GM23338 (cell line): ENCODE results near the gene VAMP3. TPM values are rescaled to one million over a fixed set of nuclear protein-coding genes. Genes with fewer than 3 reads are reported as not detected.

Source experiments
- ATAC-seq: fragments of 200-7000 bp; cut with Tn5 transposase; 3 replicates; pipeline ENCODE4 v1.9.1; 2020
- DNase-seq: peaks from one replicate; pipeline ENCODE4 v3.0.0-alpha.2; 2015; ENCODE audit warnings: low spot score
- H2AFZ ChIP-seq: fragments of 200-600 bp; sonication (generic); 2 replicates; pipeline ENCODE4 v1.8.0; 2016; ENCODE audit warnings: antibody characterized with exemption, mild to moderate bottlenecking, moderate library complexity
- H3F3A ChIP-seq: fragments of 200-600 bp; sonication (generic); replicated peaks from 2 replicates; pipeline ENCODE4 v1.8.0; 2017; ENCODE audit warnings: antibody characterized with exemption, mixed run types, low read depth
- H3K27ac ChIP-seq: fragments of 200-600 bp; sonication (generic); 2 replicates; pipeline ENCODE4 v1.6.1; 2016; ENCODE audit warnings: low read depth
- H3K27me3 ChIP-seq: fragments of 200-600 bp; sonication (generic); 2 replicates; pipeline ENCODE4 v1.8.0; 2016; ENCODE audit warnings: mild to moderate bottlenecking, mixed run types, moderate library complexity; ENCODE audit not compliant: insufficient read depth
- H3K36me3 ChIP-seq: fragments of 200-600 bp; sonication (generic); 2 replicates; pipeline ENCODE4 v1.8.0; 2016; ENCODE audit warnings: mild to moderate bottlenecking; ENCODE audit not compliant: insufficient read depth
- H3K4me1 ChIP-seq: fragments of 200-600 bp; sonication (generic); 2 replicates; pipeline ENCODE4 v1.8.0; 2016; ENCODE audit warnings: mild to moderate bottlenecking, moderate library complexity; ENCODE audit not compliant: insufficient read depth
- H3K4me2 ChIP-seq: fragments of 200-600 bp; sonication (generic); 2 replicates; pipeline ENCODE4 v1.7.1; 2017; ENCODE audit warnings: mixed run types
- H3K4me3 ChIP-seq: fragments of 200-600 bp; sonication (generic); 2 replicates; pipeline ENCODE4 v1.6.1; 2016; ENCODE audit warnings: mixed run types
- H3K79me2 ChIP-seq: fragments of 200-600 bp; sonication (generic); replicated peaks from 2 replicates; pipeline ENCODE4 v1.8.0; 2017; ENCODE audit warnings: mild to moderate bottlenecking; ENCODE audit not compliant: insufficient read depth
- H3K9me2 ChIP-seq: fragments of 200-600 bp; sonication (generic); 2 replicates; pipeline ENCODE4 v1.8.0; 2017; ENCODE audit not compliant: insufficient read depth
- H4K20me1 ChIP-seq: fragments of 200-600 bp; sonication (generic); replicated peaks from 2 replicates; pipeline ENCODE4 v1.8.0; 2017; ENCODE audit warnings: mild to moderate bottlenecking; ENCODE audit not compliant: insufficient read depth
- H3K27ac Mint-ChIP-seq: 2 replicates; pipeline ENCODE4 v1.8.0; 2020; ENCODE audit warnings: inconsistent platforms, mild to moderate bottlenecking, moderate library complexity, mixed read lengths
- H3K27me3 Mint-ChIP-seq: 3 replicates; pipeline ENCODE4 v1.8.0; 2022; ENCODE audit warnings: low read depth, mild to moderate bottlenecking, moderate library complexity, mixed read lengths, inconsistent platforms; ENCODE audit not compliant: insufficient read depth, poor library complexity
- H3K36me3 Mint-ChIP-seq: 3 replicates; pipeline ENCODE4 v1.8.0; 2021; ENCODE audit warnings: low read depth, mild to moderate bottlenecking, inconsistent platforms, moderate library complexity, mixed read lengths
- H3K4me1 Mint-ChIP-seq: 3 replicates; pipeline ENCODE4 v1.8.0; 2020; ENCODE audit warnings: mild to moderate bottlenecking, inconsistent platforms, mixed read lengths
- H3K4me3 Mint-ChIP-seq: 3 replicates; pipeline ENCODE4 v1.8.0; 2021; ENCODE audit warnings: moderate library complexity, mild to moderate bottlenecking, inconsistent platforms, mixed read lengths
- H3K9me3 Mint-ChIP-seq: 3 replicates; pipeline ENCODE4 v1.8.0; 2020; ENCODE audit warnings: moderate library complexity, mild to moderate bottlenecking, inconsistent platforms, mixed read lengths
- CREB1 ChIP-seq: fragments of 250-450 bp; sonication (Bioruptor Pico); IDR thresholded peaks from 2 replicates; pipeline ENCODE4 v1.5.0; 2020; ENCODE audit warnings: low read depth, mild to moderate bottlenecking, moderate library complexity
- CTCF ChIP-seq, 2 experiments: fragments of 200-600 bp in 1 of 2; sonication (generic) in 1 of 2; conservative IDR thresholded peaks; 2 replicates each; pipeline versions ENCODE4 v1.5.1 to v1.6.1; 2016 to 2017; ENCODE audit warnings: antibody characterized with exemption in 2 of 2, low read depth in 2 of 2, mild to moderate bottlenecking in 2 of 2, moderate library complexity in 1 of 2
- ETS1 ChIP-seq: IDR thresholded peaks from 2 replicates; pipeline ENCODE4 v1.6.1; 2016; ENCODE audit warnings: antibody characterized with exemption
- EZH2 ChIP-seq: fragments of 200-600 bp; sonication (generic); IDR thresholded peaks from one replicate; pipeline ENCODE4 v1.8.0; 2017; ENCODE audit warnings: antibody characterized with exemption, mild to moderate bottlenecking, low read depth; ENCODE audit not compliant: unreplicated experiment
- EZH2phosphoT487 ChIP-seq: fragments of 200-600 bp; sonication (generic); IDR thresholded peaks from one replicate; pipeline ENCODE4 v1.8.1; 2018; ENCODE audit warnings: antibody characterized with exemption; ENCODE audit not compliant: unreplicated experiment
- JUNB ChIP-seq: IDR thresholded peaks from one replicate; pipeline ENCODE4 v1.6.1; 2016; ENCODE audit warnings: antibody characterized with exemption; ENCODE audit not compliant: unreplicated experiment
- POLR2AphosphoS5 ChIP-seq: IDR thresholded peaks from 2 replicates; pipeline ENCODE4 v1.6.1; 2016; ENCODE audit warnings: antibody characterized with exemption, low read depth
- STAT1 ChIP-seq: IDR thresholded peaks from one replicate; pipeline ENCODE4 v1.6.1; 2016; ENCODE audit warnings: antibody characterized with exemption; ENCODE audit not compliant: unreplicated experiment
- ZNF114 ChIP-seq: fragments of 250-450 bp; sonication (Bioruptor Pico); IDR thresholded peaks from 2 replicates; pipeline ENCODE4 v1.5.0; 2020; ENCODE audit warnings: mild to moderate bottlenecking, moderate library complexity
- ZNF331 ChIP-seq: fragments of 250-450 bp; sonication (Bioruptor Pico); IDR thresholded peaks from 2 replicates; pipeline ENCODE4 v1.5.0; 2020; ENCODE audit warnings: low read depth, mild to moderate bottlenecking, moderate library complexity
- ZNF462 ChIP-seq: fragments of 250-450 bp; sonication (Bioruptor Pico); IDR thresholded peaks from 2 replicates; pipeline ENCODE4 v1.5.0; 2020; ENCODE audit warnings: mild to moderate bottlenecking, moderate library complexity
- polyA plus RNA-seq: library from polyadenylated mRNA; unstranded; fragments of >200 nt; fragmentation: Nextera tagmentation; extraction: Ambion mirVana; gene quantifications from 2 replicates; pipeline ENCODE4 v1.2.1, GENCODE V29; 2016
- total RNA-seq: library from RNA; depleted of rRNA; stranded (reverse); fragments of >200 nt; shearing (Covaris generic); gene quantifications from 2 replicates; pipeline ENCODE4 v1.2.3, GENCODE V29; 2014

VAMP3 gene
- total and polyA plus RNA-seq, 2 experiments from 2014 or later, result 16.3 to 43.0 TPM

GRCh38 chr1:7761103-7761502 lies 10.0 kb upstream of the VAMP3 start:
- Histone ChIP-seq H3K4me3 (no peak overlapping the region), H3K4me2 (no peak overlapping the region), H3K27me3 (no peaks in the 10 kb centered on the region), H3K27ac (no peak overlapping the region), H3F3A (no peaks in the 10 kb centered on the region), H3K36me3 (no peaks in the 10 kb centered on the region), H3K9me2 (no peaks in the 10 kb centered on the region), H3K4me1 (peaks cover 2% of the 10 kb centered on the region), H3K79me2 (no peaks in the 10 kb centered on the region), H4K20me1 (no peaks in the 10 kb centered on the region), H2AFZ (no peak overlapping the region)
- peak; percentile 18 for DNase-seq
- no peaks in the 10 kb centered on the region for H3K27me3 Mint-ChIP-seq
- no peaks in the 10 kb centered on the region for H3K36me3 Mint-ChIP-seq
- TF ChIP-seq ZNF462 (CRISPR knock-in tag), result no peak
- TF ChIP-seq JUNB, result no peak
- TF ChIP-seq ZNF114 (CRISPR knock-in tag), result no peak
- TF ChIP-seq EZH2phosphoT487, result no peak
- TF ChIP-seq STAT1, result no peak
- TF ChIP-seq ETS1, result no peak
- TF ChIP-seq ZNF331 (CRISPR knock-in tag), result no peak
- TF ChIP-seq CTCF (conservative IDR thresholded peaks at IDR 0.05; ENCODE audit: low read depth in 2 of 2), result no peak
- no peak for TF ChIP-seq POLR2AphosphoS5
- TF ChIP-seq EZH2, result no peak
- TF ChIP-seq CREB1 (CRISPR knock-in tag), result no peak
- H3K4me3 Mint-ChIP-seq, result no peak overlapping the region
- H3K4me1 Mint-ChIP-seq, result peaks cover 2% of the 10 kb centered on the region; the same call in 1 of the 3 replicates
- ATAC-seq, result no peak; the same call in 2 of the 3 replicates
- H3K27ac Mint-ChIP-seq, result no peak overlapping the region
- H3K9me3 Mint-ChIP-seq, result no peaks in the 10 kb centered on the region
